ENCODE data around the gene GZF1.
"Not testable (repeated sequence)": the region's sequence is repeated elsewhere in the genome, so short reads cannot be mapped to it uniquely, and the experiment has no call there.

DNA sequence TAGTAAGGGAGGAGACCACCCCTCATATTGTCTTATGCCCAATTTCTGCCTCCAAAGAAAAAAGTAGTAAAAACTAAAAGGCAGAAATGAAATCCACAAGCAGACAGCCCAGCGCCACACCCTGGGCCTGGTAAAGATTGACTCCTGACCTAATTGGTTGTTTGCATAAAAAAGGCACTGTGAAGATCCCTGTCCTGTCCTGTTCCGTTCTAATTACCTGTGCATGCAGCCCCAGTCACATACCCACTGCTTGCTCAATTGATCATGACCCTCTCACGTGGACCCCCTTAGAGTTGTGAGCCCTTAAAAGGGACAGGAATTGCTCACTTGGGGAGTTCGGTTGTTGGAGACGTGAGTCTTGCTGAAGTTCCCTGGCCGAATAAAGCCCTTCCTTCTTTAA lies 13.5 kb upstream of the GZF1 start:
- not testable (repeated sequence) for TF ChIP-seq POLR2A (IDR thresholded peaks at IDR 0.05; ENCODE audit: low read depth)
- TF ChIP-seq, protein P1, sequence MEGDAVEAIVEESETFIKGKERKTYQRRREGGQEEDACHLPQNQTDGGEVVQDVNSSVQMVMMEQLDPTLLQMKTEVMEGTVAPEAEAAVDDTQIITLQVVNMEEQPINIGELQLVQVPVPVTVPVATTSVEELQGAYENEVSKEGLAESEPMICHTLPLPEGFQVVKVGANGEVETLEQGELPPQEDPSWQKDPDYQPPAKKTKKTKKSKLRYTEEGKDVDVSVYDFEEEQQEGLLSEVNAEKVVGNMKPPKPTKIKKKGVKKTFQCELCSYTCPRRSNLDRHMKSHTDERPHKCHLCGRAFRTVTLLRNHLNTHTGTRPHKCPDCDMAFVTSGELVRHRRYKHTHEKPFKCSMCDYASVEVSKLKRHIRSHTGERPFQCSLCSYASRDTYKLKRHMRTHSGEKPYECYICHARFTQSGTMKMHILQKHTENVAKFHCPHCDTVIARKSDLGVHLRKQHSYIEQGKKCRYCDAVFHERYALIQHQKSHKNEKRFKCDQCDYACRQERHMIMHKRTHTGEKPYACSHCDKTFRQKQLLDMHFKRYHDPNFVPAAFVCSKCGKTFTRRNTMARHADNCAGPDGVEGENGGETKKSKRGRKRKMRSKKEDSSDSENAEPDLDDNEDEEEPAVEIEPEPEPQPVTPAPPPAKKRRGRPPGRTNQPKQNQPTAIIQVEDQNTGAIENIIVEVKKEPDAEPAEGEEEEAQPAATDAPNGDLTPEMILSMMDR (IDR thresholded peaks at IDR 0.05) = not testable (repeated sequence)

Measured in esophagus muscularis mucosa (tissue), 3 donors.